GM19099 (cell line): ENCODE data around the gene LCP2.

Experiments
- POLR2A ChIP-seq: IDR thresholded peaks from 3 replicates; pipeline ENCODE4 v1.6.1; 2011; ENCODE audit warnings: low read depth; ENCODE audit not compliant: insufficient read length; ENCODE audit errors: extremely low read depth

Gene LCP2

DNA sequence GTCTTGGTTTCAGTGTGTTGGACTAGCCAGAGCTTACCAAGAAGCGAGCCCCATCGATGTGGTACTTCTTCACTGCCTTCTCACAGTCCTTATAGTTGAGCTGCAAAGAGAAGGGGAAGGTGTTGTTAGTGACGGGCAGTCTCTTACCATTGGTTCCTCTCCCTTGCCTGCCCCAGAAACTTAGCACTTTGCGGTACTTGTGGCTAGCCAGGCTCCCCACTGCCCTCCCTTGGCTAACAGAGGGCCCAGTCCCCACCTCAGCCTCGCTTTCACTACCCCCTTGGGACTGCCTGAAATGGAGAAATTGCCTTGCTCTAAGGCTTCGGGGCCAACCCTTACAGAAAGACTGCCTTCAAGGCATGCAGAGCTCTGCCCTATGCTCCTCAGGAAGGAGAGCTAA lies 4.3 kb downstream of the LCP2 start:
- TF ChIP-seq POLR2A: no peak

DNA sequence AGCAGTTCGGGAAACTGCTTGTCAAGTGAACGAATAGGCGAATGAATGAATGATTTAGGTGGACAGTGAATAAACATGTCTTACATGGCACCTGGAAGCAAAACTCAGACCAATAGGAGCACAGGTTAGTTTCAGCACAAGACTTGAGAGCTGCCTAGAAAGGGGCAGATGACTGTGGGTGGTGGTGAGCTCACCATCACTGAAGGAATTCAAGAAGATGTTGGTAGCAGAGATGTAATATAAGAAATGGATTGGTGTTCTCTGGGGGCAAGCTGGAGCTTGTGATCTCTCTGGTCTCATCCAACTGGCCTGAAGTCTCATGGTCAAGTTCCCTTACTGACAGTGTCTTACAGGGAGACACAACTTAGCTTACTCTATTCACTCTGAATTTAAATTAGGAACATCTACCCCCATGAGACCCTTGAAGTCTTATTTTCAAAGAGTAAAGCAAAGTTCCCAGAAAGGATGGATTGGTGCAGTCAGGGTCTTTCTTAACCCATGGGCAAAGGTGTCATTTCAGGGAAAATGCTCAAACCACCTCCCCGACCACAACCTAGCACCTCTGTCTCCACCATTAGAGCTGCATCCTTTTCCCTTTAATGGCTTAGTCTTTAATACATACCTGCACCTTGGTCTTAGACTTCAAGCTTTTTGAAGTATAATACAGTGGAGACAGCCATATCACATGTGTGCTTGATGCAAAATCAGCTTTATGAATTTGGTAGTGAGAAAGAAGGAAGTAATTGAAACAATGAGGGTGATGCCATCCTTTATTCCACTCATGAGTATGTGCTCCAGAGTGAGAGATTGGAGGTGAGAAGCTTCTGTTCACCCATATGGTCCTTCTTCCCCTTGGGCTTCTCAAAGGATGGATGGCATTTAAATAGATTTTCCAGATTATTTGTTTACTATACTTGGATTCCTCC lies 5.1 kb downstream of the LCP2 start:
- TF ChIP-seq POLR2A: no peak

DNA sequence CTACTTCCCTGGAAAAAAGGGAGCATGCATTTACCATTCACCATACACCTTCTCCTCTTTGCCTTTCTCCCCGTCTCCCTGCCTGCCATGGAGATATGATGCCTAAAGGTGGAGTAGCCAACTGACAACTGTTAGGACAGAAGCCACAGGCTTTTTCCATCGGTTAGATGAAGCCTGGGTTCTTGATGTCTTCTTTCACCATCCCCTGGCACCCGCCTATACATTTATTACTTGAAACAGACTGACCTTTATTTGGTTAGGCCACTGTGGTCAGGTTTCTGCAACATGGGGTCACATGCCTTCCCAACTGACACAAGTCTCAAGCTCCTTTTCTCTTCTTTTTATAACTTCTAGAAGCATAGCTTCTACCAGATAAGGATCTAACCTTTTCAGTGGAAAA lies 7.1 kb downstream of the LCP2 start:
- no peak for TF ChIP-seq POLR2A

DNA sequence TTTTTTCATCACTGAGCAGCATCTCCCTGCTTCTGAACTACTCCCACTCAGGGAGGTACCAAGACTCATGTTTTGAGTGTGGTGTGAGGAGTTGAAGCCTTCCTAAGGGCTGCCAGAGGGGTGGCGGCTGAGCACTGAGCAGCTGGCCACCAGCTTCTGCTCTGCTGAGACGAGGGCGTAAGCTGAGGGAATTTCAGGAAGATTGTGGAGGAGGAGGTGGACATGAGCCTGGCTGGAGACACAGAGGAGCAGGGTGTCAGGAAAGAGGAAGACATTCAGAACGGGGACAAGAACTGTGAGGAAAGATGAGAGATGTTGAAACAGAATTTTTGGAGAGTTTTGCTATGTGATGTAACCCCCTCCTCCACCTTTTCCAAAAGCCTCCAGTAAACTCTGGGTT lies 7.8 kb downstream of the LCP2 start:
- TF ChIP-seq POLR2A: no peak

DNA sequence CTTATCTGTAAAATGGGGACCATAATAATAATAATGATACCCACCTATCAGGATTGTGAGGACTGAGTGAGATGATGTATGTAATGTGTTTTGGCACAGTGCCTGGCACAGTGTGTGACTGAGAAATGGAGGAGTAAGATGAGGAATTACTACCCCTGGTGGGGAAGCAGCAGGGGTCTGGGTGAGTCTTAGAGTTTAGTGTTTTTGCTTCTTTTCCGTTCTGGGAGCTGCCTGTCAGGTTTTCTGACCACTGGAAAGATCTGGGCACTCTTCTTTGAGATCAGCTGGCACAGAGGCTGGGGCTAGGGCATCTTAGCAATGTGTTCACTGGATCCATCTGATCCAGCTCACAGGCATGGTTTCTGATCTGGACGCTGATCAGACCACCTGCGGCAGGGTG lies 8.5 kb downstream of the LCP2 start:
- no peak for TF ChIP-seq POLR2A

DNA sequence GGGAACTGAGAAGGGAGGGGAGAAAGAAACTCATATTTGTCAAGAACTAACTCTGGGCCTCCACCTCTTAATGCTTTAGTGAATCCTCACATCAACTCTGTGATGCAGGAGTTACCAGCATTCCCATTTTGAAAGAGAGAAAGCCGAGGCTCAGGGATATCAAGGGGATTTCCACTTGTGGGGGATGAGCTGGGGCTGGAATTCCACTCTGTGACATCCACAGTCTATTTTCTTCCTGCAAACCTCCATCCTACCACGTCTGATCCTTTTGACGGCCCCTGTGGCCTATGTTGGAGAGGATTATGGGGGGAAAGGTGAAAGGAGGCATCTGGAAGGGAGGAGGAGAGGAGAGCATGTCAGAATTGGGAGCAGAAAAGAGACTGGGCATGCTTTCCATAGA lies 9.0 kb downstream of the LCP2 start:
- TF ChIP-seq POLR2A: no peak

DNA sequence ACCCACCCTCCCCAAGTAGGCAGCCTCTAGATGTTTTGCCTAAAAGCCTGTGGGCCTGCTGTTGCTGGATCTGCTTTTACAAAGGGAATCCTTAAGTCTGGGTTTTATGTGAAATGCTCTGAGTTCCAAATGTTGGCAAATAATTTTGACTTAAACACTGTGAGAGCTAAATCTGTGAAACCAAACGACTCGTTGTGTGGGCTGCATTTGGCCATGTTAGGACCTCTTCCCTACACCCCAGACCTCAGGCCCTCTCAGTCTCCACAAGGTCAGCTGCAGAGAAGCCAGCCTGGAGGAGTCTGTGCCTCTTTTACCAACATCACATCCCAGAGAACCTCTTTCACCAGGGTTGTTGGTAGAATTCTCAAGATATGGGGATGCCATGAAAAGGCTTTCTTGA lies 9.4 kb downstream of the LCP2 start:
- no peak for TF ChIP-seq POLR2A

DNA sequence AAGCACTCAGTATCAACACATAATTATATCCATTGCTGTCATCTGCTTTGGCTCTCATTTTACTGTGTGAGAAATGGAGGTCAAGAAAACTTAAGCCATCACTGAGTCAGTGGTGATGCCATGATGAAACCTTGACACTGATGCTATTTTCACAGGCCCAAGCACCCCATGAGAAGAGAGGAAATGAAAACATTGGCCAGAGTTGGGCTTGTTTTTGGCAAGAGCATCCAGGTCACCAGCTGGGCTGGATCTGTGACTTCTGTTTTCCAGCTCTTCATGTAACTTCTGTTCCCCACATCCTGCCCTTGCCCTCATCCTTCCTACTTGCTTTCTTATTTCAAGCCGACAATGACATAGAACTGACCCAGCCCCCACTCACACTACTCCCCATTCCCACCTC lies 10.0 kb downstream of the LCP2 start:
- no peak for TF ChIP-seq POLR2A

DNA sequence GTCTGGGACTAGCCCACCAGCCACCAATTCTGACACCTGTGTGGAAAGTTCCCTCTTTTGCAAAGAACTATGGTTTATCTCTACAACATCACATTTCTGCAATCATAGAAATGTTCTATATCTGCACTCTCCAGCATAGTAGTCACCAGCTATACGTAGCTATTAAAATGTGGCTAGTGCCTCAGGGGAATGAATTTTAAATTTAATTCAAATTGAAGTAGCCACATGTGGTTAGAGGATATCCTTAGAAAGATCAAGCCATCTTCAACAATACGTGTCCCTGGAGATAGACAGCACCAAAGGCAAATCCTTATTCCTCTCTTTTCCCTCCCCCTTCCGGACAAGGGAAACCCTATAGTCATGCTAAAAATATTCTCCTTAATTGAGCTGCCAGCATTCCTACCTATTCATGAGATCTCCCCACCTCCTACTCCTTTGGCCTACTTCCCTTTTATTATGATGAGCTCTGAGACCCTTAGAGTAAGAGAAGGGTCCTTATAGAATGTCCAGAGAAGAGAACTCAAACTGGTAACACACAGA lies 11.1 kb downstream of the LCP2 start:
- no peak for TF ChIP-seq POLR2A

DNA sequence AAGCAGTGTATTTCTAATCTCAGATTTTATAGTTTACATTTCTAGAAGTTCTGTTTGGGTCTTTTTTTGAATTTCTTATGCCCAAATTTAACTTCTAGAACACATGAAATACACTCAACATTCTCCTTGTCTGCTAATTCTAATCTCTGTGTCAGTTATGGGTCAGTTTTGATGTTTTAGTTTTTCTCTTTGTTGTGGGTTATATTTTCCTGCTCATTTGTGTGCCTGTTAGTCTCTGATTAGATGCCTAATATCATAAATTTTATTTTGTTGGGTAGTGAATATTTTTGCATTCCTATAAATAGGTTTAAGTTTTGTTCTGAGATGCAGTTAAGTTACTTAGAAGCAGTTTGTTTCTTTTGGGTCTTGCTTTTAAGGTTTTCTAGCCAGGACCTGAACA lies 12.4 kb downstream of the LCP2 start:
- no peak for TF ChIP-seq POLR2A

DNA sequence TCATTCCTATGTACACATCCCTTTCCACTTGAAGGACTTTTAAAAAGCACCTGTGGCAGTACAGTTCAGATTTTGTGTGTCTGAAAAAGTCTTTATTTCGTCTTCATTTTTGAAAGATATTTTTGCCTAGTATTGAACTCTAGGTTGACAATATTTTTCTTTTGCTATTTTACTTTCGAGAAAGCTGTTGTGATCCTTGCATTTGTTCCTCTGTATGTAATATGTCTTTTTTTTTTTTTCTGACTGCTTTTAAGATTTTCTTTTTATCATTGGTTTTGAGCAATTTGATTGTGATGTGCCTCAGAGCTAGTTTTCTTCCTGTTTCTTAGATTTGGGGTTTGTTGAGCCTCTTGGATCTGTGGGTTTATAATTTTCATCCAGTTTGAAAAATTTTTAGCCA lies 13.3 kb downstream of the LCP2 start:
- no peak for TF ChIP-seq POLR2A

DNA sequence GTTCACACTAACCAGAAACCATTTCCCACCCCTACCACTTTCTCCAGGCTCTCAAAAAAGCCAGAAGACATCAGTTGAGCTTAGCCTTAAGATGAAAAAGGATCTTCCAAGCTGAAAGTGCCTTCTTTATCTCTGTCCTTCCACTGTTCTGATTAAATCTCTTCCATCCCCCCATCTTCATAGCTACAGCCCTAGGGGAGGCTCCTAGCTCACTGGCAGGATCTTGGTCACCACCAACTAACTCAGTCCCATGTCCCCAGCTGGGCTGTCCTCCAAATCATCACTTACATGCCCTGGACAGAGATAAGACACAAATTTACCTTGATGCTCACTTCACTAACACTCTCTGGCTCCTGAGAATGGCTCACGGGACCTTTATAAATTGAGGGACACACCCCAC lies 14.3 kb downstream of the LCP2 start:
- no peak for TF ChIP-seq POLR2A

DNA sequence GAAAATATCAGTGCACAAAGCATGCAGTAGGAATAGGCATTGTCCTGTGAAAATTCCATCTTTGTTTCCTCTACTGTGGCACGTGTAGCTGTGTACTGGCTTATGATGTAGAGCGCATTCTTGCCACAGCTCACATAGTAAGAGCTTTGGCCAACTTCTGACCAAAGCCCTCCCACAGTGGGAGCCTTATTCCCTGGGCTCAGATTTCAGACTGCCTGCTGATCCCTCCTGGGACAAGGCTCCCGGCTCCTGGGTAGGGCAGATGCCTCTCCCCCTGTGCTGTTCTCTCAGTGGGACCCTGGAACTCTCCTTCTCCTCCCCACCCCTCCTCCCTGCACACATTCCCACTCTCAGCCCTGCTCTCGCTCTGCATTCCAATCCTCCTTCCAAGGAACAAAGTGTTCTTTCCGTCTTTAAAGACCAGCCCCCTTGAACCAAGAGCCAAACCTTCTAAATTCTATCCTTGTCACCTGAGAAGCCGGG lies 17.5 kb downstream of the LCP2 start:
- TF ChIP-seq POLR2A: no peak

DNA sequence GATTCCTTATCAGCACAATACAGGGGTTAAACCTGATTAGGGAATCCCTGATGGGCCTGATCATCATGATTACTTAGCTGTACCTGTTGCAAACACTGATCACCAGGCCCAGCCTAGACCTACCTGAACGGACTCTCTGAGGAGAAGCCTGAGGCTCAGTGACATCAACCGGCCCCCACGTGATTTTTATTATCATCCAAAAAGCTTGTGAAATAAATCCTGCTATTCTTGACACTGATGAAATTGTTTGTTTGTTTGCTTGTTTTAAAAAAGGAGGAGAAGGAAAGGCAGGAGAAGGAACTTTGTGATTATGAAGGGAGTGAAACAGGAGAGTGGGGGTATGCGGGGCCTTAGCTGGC lies 18.1 kb downstream of the LCP2 start:
- no peak for TF ChIP-seq POLR2A

DNA sequence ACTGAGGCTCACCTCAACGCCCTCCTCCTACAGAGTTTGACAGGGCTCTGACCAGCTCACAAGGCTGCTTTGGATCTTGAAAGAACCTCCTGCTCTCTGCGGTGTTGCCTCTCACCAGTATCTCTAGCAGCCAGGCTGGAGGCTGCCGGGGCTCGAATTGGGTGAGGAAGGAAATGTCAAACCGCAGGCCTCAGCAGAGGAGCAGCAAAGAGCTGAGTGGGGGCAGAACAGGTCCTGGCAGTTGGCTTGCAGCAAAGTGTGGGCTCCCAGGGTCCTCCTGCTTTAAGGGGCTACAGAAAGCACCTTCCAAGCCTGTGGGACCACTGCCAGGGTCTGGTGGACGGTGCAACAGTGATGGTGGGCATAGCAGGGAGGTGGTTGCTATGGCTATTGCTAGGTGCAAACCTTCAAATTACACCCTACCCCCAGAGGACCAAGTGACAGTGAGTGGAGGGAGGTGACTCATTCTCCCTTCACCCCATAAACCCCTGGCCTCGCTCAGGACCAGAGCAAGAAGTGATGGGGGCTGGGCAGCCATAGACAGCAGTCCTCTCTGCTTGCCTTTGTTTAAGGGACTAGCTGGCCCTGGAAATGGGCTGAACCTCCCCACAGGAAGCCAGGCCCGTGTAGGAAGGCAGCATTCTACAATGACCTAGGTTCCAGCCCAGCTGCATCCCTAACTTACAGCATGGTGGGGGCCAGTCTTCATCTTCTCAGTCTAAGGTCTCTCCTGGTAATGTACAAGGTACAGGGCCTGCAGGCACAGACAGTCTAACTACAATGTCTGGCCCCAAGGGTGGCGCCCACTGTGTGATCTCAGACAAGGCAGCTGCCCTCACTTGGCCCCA lies 18.7 kb downstream of the LCP2 start:
- no peak for TF ChIP-seq POLR2A

DNA sequence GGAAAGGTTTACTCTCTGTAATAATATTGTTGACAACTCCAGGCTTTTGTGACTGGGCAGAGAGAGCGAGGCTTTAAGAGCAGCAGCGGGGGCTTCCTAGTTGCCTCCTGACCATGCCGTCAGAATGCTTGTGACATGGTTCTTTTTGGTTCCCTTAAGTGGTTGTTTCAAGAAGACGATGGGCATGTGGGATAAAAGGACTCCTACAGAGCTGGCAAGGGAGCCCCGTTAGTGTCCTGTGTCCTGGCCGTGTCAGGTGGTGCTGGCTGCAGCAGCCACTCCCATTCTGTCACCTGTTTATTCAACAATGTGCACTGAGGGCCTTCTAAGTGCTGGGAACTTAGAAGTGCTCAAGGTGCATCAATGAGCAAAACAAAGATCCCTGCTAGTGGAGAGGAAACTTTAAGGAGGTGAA lies 19.7 kb downstream of the LCP2 start:
- no peak for TF ChIP-seq POLR2A

DNA sequence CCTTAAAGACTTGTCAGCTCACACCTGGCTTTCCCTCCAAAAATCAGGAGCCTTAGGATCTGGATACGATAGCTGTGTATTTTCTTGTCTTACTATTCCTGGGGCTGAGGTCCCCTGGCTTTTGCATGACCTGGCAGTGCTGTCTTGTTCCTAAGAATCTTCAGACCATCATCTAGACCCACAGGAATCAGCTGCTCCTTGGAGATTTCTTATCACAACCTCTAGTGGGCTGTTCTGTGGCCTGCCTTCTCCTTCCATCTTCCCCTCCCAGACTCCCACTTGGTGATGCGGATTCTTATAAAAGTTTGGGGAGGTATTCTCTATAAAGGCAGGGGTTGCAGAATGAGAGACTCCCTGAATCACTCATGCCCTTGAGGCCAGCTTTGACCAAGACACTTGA lies 21.4 kb downstream of the LCP2 start:
- no peak for TF ChIP-seq POLR2A
